WI38 (cell line): ENCODE results near the gene EVI2A.
"Not testable (repeated sequence)": the region's sequence is repeated elsewhere in the genome, so short reads cannot be mapped to it uniquely, and the experiment has no call there.

Experiments used
- H3K4me3 ChIP-seq: 2 replicates; pipeline ENCODE4 v1.5.1; 2011; ENCODE audit warnings: low read depth, mild to moderate bottlenecking, control low read depth, low read length
- CTCF ChIP-seq: IDR thresholded peaks from 2 replicates; pipeline ENCODE4 v1.5.1; 2012; ENCODE audit warnings: low read depth, mild to moderate bottlenecking, control low read depth, low read length

Gene EVI2A

GRCh38 chr17:31313982-31314781 lies 7.2 kb downstream of the EVI2A start, which contains the start of gene EVI2B:
Gene EVI2B (minus strand): TSS chr17:31314054. CDS start chr17:31305609, 8,445 bp downstream.
- no peak for TF ChIP-seq CTCF
- H3K4me3 ChIP-seq: peak within 1 kb of the TSS; percentile 17

GRCh38 chr17:31312223-31312622 lies 9.2 kb downstream of the EVI2A start:
- H3K4me3 ChIP-seq: not testable (repeated sequence)

GRCh38 chr17:31311526-31311925 lies 9.9 kb downstream of the EVI2A start:
- H3K4me3 ChIP-seq: no peak overlapping the region
- no peak for TF ChIP-seq CTCF

- TF ChIP-seq CTCF: no peak
- H3K4me3 ChIP-seq: no peak overlapping the region
These were observed 10.5 kb downstream of the EVI2A start for GRCh38 chr17:31310886-31311285.

GRCh38 chr17:31310260-31310659 lies 11.2 kb downstream of the EVI2A start:
- TF ChIP-seq CTCF: no peak
- no peak overlapping the region for H3K4me3 ChIP-seq

GRCh38 chr17:31309556-31309955 lies 11.9 kb downstream of the EVI2A start:
- no peak overlapping the region for H3K4me3 ChIP-seq
- no peak for TF ChIP-seq CTCF

- no peak overlapping the region for H3K4me3 ChIP-seq
- TF ChIP-seq CTCF: no peak
These were observed 12.8 kb downstream of the EVI2A start for GRCh38 chr17:31308372-31309334.
